ENCODE measurements around the gene SHF.

Gene SHF

DNA sequence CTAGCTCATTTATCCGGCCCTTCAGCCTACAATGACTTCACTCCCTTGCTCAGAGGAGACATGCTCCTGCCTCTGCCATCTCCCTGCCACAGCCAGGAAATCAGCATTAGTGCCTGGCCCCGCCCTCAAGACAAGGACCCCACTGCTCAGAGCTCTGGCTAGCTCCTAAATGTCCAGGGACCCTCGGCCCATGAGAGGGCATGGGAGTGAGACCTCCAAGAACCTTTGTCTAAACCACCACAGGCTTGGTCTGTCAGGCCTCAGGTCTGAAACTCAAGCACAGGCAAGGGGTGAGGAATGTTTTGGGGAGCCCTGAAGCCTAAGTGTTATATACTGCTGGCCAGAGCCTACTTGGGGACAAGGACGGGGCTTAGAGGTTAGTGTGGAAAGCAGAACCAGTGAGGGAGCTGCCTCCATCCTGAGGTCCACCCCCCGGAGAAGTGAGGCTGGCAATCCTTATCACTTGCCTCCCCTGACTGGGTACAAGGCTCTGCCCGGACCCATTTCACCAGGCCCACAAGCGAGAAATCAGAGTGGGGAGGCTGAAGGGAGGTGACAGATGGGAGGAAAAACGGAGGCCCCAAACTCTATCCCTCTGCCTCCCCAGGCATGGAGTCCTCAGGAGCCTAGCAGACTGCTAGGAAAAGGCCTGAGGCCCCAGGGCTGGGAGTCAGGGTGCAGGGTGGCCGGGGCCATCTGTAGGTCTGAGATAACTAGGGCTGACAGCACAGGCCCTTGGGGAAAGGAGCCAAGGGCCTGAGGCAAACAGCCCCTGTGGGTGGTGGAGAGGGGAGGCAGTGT, 18.8 kb downstream of the SHF start:
- no peak for DNase-seq

DNA sequence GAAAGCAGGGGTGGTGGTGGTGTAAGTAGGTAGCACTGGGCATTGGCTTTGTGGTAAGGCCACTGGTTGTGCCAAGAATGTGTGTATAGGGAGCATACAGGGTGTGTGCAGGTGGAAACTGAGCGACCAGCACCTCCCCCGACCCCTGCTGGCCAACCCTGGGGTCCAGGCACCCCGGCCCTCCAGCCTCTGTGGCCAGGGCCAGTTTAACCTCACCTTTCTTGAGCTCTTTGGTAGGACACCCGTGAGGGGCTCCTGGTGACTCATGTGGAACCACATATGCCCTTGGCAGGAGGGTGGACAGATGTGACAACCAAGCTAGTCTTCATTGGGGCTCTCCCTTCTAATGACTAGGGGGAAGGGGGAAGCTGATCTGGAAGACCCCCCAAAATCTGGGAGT, 19.5 kb downstream of the SHF start:
- no peak for DNase-seq

DNA sequence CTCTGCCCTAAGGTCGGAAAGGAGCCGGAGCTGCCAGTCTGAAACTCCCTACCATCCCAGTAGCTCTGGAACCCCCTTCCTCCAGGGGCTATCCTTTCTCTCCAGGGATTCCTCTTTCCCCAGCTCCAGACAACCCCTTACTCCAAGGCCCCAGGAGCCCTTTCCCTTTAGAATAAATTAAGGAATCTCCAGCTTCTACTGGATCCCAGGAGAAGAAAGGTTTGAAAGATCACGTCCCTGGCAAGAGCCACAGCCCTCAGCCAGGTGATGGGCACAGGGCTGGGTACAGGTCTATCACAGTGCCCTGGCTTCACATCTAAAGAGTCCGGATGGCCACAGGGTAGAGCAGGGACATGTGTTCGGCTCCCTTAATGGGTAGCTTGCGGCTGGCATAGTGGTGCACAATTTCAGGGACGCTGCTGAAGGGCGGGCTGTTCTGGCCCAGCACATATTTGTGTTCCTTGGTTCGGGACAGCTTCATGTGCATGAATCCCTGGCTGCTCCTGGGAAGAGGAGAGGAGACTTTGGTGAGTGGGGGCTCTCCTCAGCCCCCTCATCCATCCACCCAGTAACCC, 20.0 kb downstream of the SHF start:
- no peak for DNase-seq

DNA sequence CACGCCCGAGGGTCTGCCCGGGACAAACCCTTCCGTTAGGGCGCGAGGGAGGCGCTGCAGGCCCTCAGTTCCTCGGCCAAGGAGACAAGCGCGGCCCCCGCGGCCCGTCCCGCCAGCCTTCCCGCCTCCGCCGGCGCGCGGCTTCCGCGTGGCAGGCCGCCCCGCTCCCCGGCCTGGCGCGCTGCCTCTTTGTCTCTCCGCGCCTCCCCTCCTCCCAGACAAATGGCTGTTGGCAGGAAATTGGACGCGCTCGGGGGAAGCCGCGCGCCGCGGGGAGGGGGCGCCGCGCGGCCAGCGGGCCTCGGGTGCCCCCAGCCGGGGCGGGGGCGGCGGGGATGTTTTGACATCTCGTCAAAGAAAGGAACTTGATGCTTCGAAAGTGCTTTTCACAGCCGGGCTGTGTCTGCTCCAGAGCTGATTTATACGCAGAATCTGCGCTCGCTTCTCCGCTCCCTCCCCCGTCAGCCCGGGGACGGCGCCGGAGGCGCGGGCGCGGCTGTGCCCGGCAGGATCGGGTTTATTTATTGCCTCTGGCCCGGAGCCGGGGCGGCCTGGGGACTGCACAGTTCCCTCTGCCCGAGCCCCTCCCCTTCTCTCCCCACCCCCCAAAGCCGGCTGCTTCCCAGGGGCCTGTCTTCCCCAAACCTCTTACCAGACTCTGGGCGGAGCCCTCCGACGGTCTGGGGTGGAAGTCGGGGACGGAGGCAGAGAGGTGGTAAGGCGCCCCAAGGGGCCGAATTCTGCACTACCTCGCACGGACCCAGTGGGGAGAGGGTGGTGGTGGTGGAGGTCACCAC, 20.7 kb downstream of the SHF start:
- DNase-seq, result peak; percentile 84

DNA sequence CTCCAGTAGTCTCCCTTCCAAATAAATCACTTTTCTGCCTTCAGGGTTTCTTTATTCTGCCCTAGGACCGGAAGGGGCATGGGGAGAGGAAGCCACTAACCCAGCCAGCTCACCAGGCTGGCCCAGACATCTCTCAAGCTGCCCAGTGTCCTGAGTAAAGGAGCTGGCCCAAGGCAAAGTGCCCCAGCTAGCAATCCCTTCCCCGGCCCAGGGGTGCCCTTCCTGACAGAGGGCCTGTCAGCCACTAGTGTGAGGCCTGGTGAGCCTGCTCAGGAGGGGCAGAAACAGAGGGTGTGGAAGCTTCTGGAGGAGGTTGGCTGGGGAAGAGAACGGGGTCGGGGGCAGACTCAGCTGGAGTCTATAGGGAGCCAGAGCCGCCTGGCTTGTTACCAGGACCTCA, 22.2 kb downstream of the SHF start:
- DNase-seq, result no peak

DNA sequence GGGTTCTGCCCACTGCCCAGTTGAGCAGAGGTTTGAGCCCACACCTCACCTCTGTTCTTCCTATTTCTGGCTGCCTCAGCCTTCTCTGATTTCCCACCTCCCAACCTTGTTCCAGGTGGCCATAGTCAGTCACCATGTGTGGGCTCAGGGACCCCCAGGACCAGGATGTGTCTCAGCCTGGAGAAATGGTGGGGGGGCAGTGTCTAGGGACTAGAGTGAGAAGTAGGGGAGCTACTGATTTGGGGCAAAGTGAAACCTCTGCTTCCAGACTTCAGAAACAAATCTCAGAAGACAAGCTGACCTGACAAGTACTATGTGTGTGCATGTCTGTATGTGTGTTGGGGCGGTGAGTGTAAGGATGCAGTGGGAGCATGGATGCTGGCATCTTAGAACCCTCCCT, 22.9 kb downstream of the SHF start:
- DNase-seq, result no peak

DNA sequence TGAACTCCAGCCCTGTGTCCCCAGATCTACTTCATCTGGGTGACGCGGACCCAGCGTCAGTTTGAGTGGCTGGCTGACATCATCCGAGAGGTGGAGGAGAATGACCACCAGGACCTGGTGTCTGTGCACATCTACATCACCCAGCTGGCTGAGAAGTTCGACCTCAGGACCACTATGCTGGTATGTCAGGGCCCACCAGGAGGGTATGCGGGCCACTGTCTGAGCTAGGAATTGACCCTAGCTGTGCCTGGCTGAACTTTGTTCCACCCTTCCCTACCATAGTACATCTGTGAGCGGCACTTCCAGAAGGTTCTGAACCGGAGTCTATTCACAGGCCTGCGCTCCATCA, 24.3 kb downstream of the SHF start:
- DNase-seq, result no peak

DNA sequence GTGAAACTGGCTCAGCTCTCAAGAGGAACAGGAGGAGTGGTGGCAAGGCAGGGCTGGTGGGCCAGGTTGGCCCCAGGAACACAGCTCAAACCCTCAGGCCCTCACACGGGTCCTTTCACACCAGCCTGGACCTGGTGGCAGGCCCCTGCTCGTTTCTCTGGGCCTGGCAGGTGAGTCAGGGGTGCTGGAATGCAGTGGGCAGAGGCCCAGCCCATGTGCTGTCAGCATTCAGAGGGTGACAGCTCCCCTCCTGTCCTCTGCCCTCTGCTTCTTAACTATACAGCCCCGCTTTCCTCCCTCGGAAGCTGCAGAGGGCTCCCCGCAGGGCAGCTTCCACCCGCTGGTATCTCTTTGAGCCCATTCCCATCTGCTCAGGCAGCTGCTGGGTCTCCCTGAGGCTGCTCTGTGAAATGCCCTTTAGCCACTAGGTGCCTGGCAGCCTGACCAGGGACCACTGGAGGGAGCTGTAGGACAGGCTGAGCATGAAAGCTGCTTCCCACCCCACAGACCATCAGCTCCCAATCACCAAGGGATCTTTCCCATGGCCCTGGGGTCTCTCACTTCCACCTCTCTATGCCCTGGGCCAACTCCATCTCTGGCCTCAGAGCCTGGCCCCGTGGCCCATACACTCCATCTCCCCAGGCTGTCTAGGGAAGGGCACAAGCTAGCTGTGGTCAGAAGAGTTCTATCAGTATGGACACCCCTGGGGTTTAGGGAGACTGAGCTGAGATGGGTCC, 24.8 kb downstream of the SHF start:
- peak; percentile 66 for DNase-seq

DNA sequence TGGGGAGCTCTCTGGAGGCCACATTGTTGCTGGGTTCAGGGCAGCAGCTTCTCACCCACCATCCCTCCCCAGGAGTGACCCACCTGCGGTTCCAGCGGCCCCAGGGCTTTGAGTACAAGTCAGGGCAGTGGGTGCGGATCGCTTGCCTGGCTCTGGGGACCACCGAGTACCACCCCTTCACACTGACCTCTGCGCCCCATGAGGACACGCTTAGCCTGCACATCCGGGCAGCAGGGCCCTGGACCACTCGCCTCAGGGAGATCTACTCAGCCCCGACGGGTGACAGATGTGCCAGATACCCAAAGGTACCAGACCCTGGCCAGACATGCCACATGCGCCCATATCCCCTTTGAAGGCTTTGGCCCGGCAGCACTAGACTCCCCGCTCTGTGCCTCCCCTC, 26.1 kb downstream of the SHF start:
- DNase-seq, result no peak

DNA sequence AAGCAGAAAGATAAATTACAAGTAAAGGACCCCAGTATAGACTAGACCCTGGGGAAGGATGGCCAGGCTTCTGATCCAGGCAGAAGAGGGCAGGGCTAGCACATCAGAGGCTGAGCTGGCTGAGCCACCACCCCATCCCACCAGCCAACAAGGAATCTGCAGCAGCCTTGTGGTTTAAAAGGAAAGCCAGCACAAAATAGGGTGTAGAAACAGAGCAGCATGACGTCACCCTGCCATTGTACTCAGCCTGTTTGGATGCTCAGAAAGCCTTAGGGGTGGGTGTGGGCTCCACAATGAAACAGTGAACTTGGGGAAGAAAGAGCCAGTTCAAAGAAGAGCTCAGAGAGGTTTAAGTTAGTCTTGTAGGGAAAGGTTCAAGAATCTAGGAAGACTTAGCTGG, 29.8 kb downstream of the SHF start:
- DNase-seq, result no peak

DNA sequence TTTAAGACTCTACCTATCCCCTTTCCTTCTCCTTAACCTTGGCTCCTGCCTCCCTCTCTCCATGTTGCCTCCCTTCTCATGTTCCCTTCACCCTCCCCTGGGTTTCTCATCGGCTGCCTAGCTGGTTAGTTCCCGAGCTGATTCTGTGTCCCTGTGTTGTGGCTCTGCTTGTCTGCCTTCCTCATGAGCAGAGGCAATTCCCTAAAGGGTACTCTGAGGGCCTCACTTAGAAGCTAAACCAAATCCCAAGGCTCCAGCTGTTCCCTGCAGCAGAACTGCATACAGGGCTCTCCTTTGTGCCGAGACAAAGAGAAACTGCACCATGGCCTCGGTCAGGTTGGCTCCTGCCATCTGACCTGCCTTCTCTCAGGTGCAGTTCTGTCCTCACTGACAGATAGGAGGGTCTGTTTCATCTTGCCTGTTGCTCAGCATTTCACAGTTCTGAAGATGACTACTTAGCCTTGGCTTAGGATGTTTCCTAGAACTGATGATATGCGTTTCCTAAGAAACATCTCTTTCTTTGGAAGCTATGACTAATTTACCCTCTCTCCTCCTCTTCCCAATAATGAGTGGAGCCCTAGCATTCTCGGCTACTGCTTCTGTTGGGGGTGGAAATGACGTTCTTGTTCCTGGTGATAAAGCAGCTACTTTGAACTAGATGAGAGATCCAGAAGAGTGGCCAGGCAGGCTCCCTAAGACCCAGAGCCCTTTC, 30.9 kb downstream of the SHF start:
- no peak for DNase-seq

DNA sequence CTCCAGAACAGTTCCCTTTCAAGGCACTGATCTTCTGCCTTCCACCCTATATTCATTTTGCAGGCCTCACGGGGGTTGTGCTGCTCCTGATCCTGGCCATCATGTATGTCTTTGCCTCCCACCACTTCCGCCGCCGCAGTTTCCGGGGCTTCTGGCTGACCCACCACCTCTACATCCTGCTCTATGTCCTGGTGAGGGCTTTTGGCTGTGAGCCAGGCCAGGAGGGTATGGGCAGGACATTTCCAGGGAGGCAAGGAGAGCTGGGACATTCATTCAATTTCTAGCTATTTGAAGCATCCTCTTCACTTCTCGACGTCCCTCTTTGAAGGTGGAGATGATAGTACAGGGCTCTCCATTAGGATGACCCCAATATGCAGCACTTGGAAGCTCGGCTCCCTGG, 32.0 kb downstream of the SHF start:
- DNase-seq, result no peak

DNA sequence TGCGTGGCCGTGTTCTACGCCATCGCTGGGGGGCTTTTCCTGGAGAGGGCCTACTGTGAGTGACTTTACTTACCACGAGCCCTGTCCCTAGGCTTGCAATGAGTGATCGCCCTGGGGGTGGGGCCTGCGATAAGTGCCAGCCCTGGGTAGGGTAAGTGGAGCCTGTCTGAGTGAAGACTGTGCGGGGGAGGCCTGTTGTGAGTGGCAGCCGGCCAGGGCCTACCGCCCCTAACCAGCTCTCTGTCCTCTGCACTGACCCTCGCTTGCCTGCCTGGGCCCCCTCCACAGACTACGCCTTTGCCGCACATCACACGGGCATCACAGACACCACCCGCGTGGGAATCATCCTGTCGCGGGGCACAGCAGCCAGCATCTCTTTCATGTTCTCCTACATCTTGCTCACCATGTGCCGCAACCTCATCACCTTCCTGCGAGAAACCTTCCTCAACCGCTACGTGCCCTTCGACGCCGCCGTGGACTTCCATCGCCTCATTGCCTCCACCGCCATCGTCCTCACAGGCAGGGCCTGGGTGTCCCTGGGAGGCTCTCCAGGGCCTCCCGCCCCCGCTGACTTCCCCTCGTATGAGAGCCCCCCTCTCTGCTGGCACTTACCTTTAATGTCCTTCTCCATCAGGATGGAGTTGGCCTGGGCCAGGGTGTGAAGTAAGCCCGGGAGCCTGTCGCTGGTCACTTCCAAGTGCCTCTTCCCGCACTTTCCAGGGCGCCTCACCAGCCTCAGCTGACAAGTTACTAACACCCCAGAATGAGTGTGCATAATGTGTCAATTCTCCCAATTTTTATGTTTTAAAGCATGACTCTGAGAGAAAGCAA, 35.6 kb downstream of the SHF start:
- no peak for DNase-seq

DNA sequence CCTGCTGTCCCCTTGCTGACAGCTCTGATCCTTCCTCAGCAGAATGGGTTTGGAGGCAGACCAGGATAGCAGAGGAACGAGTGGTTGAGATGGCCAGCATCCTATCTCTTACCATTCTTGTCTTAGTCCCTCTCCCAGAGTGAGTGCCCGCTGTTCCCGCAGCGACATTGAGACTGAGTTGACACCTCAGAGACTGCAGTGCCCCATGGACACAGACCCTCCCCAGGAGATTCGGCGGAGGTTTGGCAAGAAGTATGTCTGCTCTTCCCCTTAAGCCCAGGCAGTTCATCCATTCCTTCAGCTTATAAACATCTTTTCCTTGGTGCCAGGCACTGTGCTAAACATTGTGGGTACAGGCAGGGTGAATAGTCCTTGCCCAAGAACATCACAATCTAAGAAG, 36.8 kb downstream of the SHF start:
- no peak for DNase-seq

DNA sequence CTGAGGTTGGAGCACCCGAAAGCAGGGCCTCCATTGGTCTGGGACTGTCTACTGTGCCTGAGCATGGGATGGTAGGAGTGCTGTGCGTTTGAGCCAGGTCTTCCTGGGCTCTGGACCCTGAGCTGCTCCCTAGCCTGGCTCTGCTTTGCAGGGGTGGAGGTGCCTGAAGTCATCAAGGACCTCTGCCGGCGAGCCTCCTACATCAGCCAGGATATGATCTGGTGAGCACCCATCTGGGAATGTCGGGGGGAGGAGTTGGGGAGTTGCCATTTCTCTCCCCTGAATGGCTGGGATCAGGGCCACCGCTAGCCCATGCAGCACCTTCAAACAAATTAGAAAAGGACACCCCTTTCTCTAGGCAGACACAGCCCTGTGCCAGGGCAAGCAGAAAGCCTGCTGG, 37.3 kb downstream of the SHF start:
- no peak for DNase-seq

DNA sequence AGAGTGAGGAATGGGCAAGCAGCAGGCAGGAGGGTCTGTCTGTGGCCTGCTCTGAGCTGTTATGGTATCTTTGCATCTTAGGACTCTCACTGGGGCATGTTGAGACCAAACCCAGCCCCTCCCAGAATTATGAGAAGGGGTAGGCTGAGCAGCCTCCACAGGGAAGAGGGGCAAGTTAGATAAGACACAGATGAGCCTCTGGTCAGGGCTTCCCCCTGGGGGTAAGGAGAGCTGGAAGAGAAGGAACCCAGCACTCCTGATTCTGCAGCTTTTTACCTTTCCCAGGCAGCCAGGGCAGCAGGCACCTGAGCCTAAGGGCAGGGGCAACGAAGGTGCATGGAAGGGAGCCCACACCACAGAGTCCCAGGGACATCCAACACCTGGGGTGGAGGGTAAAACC, 38.7 kb downstream of the SHF start:
- DNase-seq, result no peak

DNA sequence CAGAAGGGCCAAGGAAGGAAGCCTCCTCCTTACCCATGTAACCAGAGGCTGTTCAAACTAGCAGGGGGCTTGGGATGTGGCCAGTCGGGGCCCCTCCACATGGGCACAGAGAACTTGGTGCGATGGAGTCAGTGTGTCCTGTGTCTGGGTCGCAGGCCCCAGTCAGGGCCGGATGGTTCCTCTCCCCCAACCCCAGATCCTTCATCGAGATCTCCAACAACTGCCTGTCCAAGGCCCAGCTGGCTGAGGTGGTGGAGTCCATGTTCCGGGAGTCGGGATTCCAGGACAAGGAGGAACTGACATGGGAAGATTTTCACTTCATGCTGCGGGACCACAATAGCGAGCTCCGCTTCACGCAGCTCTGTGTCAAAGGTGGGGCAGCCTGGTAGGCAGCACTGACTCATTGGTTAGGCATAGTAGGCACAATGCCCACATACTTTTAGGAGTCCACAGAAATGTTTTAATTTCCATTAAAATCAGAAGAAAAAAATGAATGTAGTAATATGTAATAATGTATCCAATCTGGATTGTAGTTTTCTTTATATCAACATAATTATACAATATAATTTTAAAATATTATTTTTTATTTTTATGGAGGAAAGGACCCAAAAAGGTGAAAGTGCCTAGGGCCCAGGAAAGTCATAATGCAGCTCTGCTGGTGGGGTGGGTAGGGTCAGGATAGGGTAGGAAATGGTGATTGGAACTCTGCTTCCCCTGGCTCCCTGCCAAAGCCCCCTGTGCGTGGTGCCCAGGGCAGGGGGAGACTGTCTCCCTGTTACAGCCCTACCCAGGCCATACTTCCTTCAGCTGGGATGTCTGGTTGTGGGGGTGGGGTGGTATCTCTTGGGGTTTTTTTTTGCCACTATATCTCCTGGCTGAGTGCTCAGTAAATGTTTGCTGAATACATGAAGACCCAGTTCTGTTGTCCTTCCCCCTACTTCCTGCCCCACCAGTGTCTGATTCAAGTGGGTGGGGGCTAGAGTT, 39.4 kb downstream of the SHF start:
- no peak for DNase-seq

DNA sequence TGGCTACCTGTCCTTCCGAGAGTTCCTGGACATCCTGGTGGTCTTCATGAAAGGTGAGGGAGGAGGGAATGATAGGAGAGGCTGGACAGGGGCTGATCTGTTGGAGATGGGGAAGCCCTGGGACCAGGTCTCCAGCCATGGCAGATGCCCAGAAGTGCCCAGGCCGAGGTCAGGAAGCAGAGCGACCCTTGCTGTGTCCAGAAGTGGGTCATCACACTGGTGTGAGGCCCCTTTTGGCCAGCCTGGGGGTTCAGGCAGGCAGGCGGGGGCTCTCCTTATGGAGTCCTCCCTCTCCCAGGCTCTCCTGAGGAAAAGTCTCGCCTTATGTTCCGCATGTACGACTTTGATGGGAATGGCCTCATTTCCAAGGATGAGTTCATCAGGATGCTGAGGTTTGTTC, 40.2 kb downstream of the SHF start:
- no peak for DNase-seq

DNA sequence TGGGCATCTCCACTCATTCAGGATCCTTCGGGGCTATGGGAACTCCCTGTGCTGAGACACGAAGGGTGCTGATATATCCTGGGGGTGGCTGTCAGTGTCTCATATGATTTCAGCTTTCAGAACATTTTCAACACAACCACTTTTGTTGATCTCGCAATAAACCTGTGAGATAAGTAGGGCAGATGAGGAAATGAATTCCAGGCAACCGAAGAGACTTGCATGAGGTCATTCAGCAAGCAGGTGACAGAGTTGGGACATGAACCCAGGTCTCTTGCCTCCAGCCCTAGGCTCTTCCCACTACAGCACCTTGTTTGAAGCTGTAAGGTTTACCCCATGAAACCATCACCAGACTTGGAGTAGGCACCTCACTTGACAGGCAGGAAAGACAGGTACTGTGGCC, 41.4 kb downstream of the SHF start:
- DNase-seq, result no peak

DNA sequence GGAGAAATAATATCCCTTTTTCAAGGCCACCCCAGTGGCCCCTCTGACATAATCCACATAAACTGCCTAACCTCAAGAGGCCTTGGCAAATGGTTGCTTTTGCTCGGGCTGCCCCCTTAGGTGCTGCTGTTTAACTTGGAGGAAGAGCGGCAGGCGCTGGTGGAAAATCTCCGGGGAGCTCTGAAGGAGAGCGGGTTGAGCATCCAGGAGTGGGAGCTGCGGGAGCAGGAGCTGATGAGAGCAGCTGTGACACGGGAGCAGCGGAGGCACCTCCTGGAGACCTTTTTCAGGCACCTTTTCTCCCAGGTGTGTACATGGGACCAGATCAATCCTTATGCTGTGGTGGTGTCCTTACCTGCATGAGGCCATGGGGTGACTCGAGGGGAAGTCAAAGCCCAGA, 43.0 kb downstream of the SHF start:
- DNase-seq, result no peak

DNA sequence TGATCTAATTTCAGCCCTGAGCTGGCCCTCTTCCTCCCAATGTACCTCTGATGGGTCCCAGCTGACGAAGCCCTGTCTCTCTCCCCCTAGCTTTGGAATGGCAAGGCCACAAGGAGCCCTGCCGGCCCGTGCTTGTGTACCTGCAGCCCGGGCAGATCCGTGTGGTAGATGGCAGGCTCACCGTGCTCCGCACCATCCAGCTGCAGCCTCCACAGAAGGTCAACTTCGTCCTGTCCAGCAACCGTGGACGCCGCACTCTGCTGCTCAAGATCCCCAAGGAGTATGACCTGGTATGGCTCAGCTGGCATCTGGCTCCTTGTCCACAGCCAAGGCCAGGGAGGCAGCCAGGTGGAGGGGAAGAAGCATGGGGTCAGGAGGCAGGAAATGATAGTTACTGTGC, 43.8 kb downstream of the SHF start:
- DNase-seq, result no peak
